Measurements from ENCODE around the gene AFF3. TPM values are rescaled to one million over a fixed set of nuclear protein-coding genes. Genes with fewer than 3 reads are reported as not detected.

Gene AFF3
- total RNA-seq, 4 donors from 2014 or later = 5.3 to 216 (median 12.5) TPM

DNA sequence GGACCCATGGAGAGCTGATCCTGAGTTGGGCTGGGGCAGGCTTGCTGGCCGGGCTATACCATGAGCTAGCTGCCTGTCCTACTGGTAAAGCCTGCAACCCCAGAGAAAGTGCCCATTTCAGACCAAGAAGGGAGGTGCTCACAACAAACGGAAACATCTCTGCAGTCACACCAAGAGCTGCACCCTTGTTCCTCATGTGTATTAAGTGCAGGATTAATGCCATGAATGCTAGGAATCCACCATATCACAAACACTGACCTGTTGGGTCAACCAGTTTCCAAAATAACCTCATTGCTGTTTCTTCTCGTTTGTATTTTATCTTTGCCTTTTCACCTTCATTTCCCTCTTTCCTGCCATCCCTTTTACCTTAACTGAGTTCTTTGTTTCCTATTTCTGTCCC lies 69.9 kb downstream of the AFF3 start:
- Histone ChIP-seq H3K4me3 (no peak overlapping the region), H3K27ac (no peak overlapping the region), H3K27me3 (no peaks in the 10 kb centered on the region), H3K9me3 (no peaks in the 10 kb centered on the region), H3K4me1 (peaks cover 0 to 11% (median 4%) of the 10 kb centered on the region in 4 donors), H3K36me3 (no peaks in the 10 kb centered on the region)
- no peak for TF ChIP-seq POLR2A (IDR thresholded peaks at IDR 0.05)
- TF ChIP-seq, protein P1, sequence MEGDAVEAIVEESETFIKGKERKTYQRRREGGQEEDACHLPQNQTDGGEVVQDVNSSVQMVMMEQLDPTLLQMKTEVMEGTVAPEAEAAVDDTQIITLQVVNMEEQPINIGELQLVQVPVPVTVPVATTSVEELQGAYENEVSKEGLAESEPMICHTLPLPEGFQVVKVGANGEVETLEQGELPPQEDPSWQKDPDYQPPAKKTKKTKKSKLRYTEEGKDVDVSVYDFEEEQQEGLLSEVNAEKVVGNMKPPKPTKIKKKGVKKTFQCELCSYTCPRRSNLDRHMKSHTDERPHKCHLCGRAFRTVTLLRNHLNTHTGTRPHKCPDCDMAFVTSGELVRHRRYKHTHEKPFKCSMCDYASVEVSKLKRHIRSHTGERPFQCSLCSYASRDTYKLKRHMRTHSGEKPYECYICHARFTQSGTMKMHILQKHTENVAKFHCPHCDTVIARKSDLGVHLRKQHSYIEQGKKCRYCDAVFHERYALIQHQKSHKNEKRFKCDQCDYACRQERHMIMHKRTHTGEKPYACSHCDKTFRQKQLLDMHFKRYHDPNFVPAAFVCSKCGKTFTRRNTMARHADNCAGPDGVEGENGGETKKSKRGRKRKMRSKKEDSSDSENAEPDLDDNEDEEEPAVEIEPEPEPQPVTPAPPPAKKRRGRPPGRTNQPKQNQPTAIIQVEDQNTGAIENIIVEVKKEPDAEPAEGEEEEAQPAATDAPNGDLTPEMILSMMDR (IDR thresholded peaks at IDR 0.05) = no peak
- no peak for DNase-seq

DNA sequence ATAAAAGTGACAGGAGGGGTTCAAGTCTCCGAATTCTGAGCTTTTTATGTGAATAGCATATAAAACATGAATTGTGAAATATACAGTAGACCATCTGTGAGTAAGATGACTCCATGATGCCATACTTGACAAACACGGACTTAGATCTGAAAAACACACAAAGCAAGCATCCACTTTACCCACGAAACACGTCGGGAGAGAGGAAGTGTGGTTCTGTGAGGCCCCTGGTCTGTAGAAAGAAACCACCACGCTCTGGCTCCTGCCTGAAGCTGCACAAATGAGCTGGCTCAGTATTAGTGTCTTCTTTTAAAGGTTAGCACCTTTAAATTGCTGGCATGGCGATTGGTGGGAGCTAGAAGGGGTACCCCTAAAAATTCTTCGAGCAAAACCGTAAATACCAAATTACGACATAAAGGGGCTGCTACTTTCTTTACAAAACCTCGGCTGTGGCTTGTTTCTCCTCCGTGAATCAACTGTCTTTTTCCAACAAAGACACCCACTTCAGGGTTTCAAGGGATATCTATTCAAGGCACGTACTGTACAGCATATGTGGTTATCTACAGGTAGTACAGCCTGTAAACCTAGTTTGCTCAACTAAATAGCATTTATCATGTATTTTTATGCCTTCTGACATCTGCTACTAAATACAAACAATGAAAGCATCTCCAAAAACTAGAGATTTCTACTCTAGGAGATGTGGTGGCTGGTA lies 70.9 kb downstream of the AFF3 start:
- Histone ChIP-seq H3K9me3 (no peaks in the 10 kb centered on the region), H3K4me1 (peaks cover 0 to 11% (median 4%) of the 10 kb centered on the region in 4 donors), H3K36me3 (no peaks in the 10 kb centered on the region), H3K27me3 (no peaks in the 10 kb centered on the region), H3K4me3 (no peak overlapping the region), H3K27ac (no peak overlapping the region)
- TF ChIP-seq POLR2A (IDR thresholded peaks at IDR 0.05) = no peak
- TF ChIP-seq, protein P1 (IDR thresholded peaks at IDR 0.05) = no peak
- DNase-seq = no peak

DNA sequence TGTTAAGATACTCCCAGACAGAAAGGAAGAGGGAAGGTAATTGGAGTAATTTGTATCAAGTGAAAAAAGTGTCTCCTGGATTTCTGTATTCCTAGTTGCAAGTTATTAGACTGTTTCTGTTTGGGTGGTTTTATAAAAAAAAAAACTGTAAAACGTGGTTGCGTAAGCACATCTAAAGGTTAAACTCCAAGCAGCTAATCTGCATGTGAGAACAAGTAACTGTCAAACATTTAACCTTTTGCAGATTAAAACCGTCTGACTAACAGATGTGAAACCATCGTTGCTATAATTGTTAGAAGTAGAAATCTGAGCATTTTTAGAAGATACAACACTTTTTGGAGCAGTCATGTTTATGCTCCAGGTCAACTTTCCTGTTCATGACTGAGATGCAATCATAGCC lies 72.3 kb downstream of the AFF3 start:
- no peak overlapping the region for H3K27ac ChIP-seq
- TF ChIP-seq, protein P1 (IDR thresholded peaks at IDR 0.05) = no peak
- TF ChIP-seq POLR2A (IDR thresholded peaks at IDR 0.05) = no peak
- no peak for DNase-seq
- no peaks in the 10 kb centered on the region for H3K27me3 ChIP-seq
- H3K9me3 ChIP-seq = no peaks in the 10 kb centered on the region
- H3K36me3 ChIP-seq = no peaks in the 10 kb centered on the region
- H3K4me3 ChIP-seq = no peak overlapping the region
- H3K4me1 ChIP-seq = peaks cover 0 to 11% (median 4%) of the 10 kb centered on the region in 4 donors

DNA sequence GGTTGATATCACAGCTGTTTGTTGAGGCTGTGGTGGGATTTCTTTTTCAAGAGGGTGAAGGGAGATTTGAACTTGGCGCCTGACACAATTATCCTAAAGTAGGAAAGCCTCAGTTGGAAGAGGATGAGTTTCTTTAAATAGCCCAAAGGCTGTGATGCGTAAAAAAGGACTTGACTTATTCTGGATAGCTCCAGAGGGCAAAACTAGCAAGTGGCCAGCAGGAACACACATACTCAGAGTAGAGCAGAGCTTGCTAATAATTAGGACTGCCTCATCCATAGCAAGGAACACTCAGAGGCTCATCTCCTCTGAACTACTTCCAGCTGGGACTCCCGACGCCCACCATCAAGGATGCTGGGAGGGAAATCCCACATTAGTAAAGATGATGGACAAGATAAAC lies 74.0 kb downstream of the AFF3 start:
- peaks cover 0 to 11% (median 4%) of the 10 kb centered on the region in 4 donors for H3K4me1 ChIP-seq
- H3K9me3 ChIP-seq = no peaks in the 10 kb centered on the region
- DNase-seq = no peak
- no peaks in the 10 kb centered on the region for H3K27me3 ChIP-seq
- H3K36me3 ChIP-seq = no peaks in the 10 kb centered on the region
- H3K27ac ChIP-seq = peak overlapping the region in 1 of 4 donors; percentile 22
- TF ChIP-seq POLR2A (IDR thresholded peaks at IDR 0.05) = no peak
- TF ChIP-seq, protein P1 (IDR thresholded peaks at IDR 0.05) = no peak
- no peak overlapping the region for H3K4me3 ChIP-seq

DNA sequence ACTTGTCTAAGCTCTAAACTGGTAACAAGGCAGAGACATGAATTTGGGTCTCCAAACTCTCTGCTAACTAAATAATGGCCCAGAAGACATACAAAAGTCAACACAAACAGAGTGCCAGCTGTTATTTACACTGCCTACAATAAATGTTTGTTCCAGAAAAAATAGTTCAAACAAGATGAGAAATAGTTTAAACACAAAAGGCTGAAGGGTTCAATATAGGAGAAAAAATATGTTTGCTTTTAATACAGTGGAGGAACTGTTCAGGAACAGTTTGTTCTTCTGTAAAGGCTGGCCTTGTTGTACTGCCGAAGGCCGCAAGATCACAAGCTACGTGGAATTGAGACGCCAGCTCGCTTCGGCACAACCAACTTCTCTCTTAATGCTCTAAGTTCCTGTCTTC lies 74.6 kb downstream of the AFF3 start:
- Histone ChIP-seq H3K27me3 (no peaks in the 10 kb centered on the region), H3K27ac (peak overlapping the region in 1 of 4 donors; percentile 22), H3K9me3 (no peaks in the 10 kb centered on the region), H3K4me3 (no peak overlapping the region), H3K4me1 (peaks cover 0 to 11% (median 4%) of the 10 kb centered on the region in 4 donors), H3K36me3 (no peaks in the 10 kb centered on the region)
- TF ChIP-seq, protein P1 (IDR thresholded peaks at IDR 0.05) = no peak
- DNase-seq = no peak
